ENCODE results near the gene MRPL53. TPM values are rescaled to one million over a fixed set of nuclear protein-coding genes. Genes with fewer than 3 reads are reported as not detected.

The MRPL53 gene
- total RNA-seq, 4 donors from 2014 or later: 26.5 to 48.7 (median 41.5) TPM

DNA sequence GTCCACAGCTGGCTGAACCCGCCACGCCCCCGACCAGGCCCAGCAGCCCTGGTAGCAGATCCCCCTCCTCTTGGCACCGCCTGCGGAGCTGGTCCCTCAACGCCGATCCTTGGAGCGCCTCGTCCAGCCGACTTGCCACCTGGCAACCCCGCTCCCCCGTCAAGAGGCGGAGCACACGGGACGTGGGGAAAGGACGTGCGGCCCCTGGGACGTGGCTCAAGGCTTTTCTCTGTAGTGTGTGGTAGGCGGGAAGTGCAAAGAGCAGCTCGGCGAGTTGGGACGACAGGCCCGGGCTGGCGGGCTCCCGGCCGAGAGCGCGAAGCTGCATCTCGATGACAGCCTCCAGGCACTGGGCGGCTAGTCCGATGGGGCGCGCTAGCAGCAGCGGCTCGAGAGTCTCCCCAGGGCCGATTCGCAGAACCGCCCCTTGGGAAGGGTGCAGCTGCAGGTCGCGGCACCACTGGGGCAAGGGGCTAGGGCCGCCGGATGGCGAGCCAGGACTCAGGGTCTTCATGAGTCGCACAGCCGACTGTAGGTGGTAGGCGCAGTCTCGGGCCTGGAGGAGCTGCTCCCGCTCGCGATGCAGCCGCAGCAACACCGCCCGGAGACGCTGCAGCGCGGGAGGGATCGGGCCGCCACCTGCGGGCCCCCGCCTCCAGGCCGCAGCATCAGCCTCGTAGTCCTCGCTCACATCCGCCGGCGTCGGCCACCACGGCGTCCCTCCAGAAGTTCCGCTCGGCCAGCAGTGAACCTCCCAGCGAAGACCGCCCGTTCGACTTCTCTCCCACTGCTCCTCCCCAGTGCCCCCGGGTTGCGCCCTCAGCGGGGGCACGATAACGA, 9.7 kb upstream of the MRPL53 start:
- ATAC-seq (peak; percentile 44 to 45), DNase-seq (no peak)
- Histone ChIP-seq H3K36me3 (peaks cover 0 to 40% of the 10 kb centered on the region in 2 donors), H3K4me3 (peak overlapping the region; percentile 82 to 97 (median 87)), H3K27me3 (no peaks in the 10 kb centered on the region), H3K9me3 (no peaks in the 10 kb centered on the region), H3K27ac (peak overlapping the region; percentile 83 to 94 (median 88)), H3K4me1 (peaks cover 24 to 25% of the 10 kb centered on the region in 2 donors)
- intact Hi-C loops (cut with DNase I; ENCODE audit: low total_unique reads) (loop anchor here (1.0 to 2.0 kb wide), 3 partner anchors 9 to 745 kb away; partner anchors contain the start of genes AUP1, HTRA2 and TPRKB), in situ Hi-C loops (cut with MboI; ENCODE audit: low sequenced_read_pairs in 4 of 4) (loop anchor here in 2 of 4 donors (5.0 to 10.0 kb wide), 2 partner anchors 50 to 103 kb away; no protein-coding TSS in a partner anchor)
- TF ChIP-seq, protein P1, sequence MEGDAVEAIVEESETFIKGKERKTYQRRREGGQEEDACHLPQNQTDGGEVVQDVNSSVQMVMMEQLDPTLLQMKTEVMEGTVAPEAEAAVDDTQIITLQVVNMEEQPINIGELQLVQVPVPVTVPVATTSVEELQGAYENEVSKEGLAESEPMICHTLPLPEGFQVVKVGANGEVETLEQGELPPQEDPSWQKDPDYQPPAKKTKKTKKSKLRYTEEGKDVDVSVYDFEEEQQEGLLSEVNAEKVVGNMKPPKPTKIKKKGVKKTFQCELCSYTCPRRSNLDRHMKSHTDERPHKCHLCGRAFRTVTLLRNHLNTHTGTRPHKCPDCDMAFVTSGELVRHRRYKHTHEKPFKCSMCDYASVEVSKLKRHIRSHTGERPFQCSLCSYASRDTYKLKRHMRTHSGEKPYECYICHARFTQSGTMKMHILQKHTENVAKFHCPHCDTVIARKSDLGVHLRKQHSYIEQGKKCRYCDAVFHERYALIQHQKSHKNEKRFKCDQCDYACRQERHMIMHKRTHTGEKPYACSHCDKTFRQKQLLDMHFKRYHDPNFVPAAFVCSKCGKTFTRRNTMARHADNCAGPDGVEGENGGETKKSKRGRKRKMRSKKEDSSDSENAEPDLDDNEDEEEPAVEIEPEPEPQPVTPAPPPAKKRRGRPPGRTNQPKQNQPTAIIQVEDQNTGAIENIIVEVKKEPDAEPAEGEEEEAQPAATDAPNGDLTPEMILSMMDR (IDR thresholded peaks at IDR 0.05 in 4 of 5, conservative IDR thresholded peaks at IDR 0.05 in 1 of 5): no peak
- TF ChIP-seq POLR2A (IDR thresholded peaks at IDR 0.05): no peak

- Histone ChIP-seq H3K27me3 (no peaks in the 10 kb centered on the region), H3K36me3 (peaks cover 0 to 40% of the 10 kb centered on the region in 2 donors), H3K9me3 (no peaks in the 10 kb centered on the region), H3K27ac (peak overlapping the region; percentile 83 to 94 (median 88)), H3K4me1 (peaks cover 24 to 25% of the 10 kb centered on the region in 2 donors), H3K4me3 (peak overlapping the region; percentile 82 to 97 (median 87))
- no peak for DNase-seq
- intact Hi-C loops (cut with DNase I; ENCODE audit: low total_unique reads): no loop called here
- in situ Hi-C loops (cut with MboI; ENCODE audit: low sequenced_read_pairs in 4 of 4): loop anchor here in 2 of 4 donors (5.0 to 10.0 kb wide), 2 partner anchors 51 to 103 kb away; no protein-coding TSS in a partner anchor
- TF ChIP-seq, protein P1 (IDR thresholded peaks at IDR 0.05 in 4 of 5, conservative IDR thresholded peaks at IDR 0.05 in 1 of 5): no peak
- TF ChIP-seq POLR2A (IDR thresholded peaks at IDR 0.05): no peak
- ATAC-seq: no peak
These were observed 9.0 kb upstream of the MRPL53 start for GRCh38 chr2:74481431-74481830.

GRCh38 chr2:74474899-74475298, 2.4 kb upstream of the MRPL53 start:
- intact Hi-C loops (cut with DNase I; ENCODE audit: low total_unique reads): no loop called here
- ATAC-seq: no peak
- TF ChIP-seq, protein P1 (IDR thresholded peaks at IDR 0.05 in 4 of 5, conservative IDR thresholded peaks at IDR 0.05 in 1 of 5): no peak
- TF ChIP-seq POLR2A (IDR thresholded peaks at IDR 0.05): no peak
- no peaks in the 10 kb centered on the region for H3K9me3 ChIP-seq
- in situ Hi-C loops (cut with MboI; ENCODE audit: low sequenced_read_pairs in 4 of 4): loop anchor here in 1 of 4 donors (25.0 kb wide), 1 partner anchor 362 kb away; the partner anchor contains the start of gene HK2
- H3K27ac ChIP-seq: no peak overlapping the region
- H3K4me3 ChIP-seq: no peak overlapping the region
- no peaks in the 10 kb centered on the region for H3K27me3 ChIP-seq
- no peak for DNase-seq
- H3K36me3 ChIP-seq: peaks cover 0 to 36% of the 10 kb centered on the region in 2 donors
- peaks cover 20 to 25% of the 10 kb centered on the region in 2 donors for H3K4me1 ChIP-seq

DNA sequence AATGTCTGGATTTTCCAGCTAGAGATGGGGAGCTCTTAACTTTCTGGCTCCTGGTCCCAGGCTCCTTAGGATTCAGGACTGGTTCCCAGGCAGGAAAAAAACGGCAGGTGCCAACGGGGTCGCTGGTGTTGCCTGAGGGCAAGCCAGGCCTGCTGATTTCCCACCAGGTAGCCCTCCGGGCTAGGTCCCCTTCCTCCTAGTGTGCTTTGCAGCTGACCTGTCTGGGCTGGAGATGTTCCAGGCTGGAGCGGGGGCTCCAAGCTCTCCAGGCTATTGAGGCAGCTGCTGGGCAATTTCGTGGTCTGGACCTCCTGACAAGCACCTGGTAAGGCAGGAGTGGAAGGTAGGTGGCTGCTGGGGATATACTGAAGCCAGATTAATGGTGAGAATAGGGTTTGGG, 2.0 kb upstream of the MRPL53 start:
- H3K9me3 ChIP-seq: no peaks in the 10 kb centered on the region
- TF ChIP-seq, protein P1 (IDR thresholded peaks at IDR 0.05 in 4 of 5, conservative IDR thresholded peaks at IDR 0.05 in 1 of 5): no peak
- TF ChIP-seq POLR2A (IDR thresholded peaks at IDR 0.05): no peak
- H3K27ac ChIP-seq: no peak overlapping the region
- in situ Hi-C loops (cut with MboI; ENCODE audit: low sequenced_read_pairs in 4 of 4): loop anchor here in 1 of 4 donors (25.0 kb wide), 1 partner anchor 363 kb away; the partner anchor contains the start of gene HK2
- ATAC-seq (no peak), DNase-seq (no peak)
- H3K4me1 ChIP-seq: peaks cover 20 to 25% of the 10 kb centered on the region in 2 donors
- no peaks in the 10 kb centered on the region for H3K27me3 ChIP-seq
- H3K36me3 ChIP-seq: peaks cover 0 to 32% of the 10 kb centered on the region in 2 donors
- no peak overlapping the region for H3K4me3 ChIP-seq
- intact Hi-C loops (cut with DNase I; ENCODE audit: low total_unique reads): no loop called here

All from gastrocnemius medialis (tissue), 4 donors.